Measurements from ENCODE around the gene MEX3B.

GRCh38 chr15:82060817-82061216 is 15.0 kb upstream of the MEX3B start:
- TF ChIP-seq FOXK2 (conservative IDR thresholded peaks at IDR 0.05 in 1 of 2, IDR thresholded peaks at IDR 0.05 in 1 of 2; ENCODE audit: low read depth in 2 of 2) (no peak), NCOA2 (IDR thresholded peaks at IDR 0.05; ENCODE audit: partially characterized antibody in 2 of 2) (no peak), ZNF232 (CRISPR knock-in tag; IDR thresholded peaks at IDR 0.05) (no peak), ARID2 (IDR thresholded peaks at IDR 0.05) (no peak), POLR3G (IDR thresholded peaks at IDR 0.05; ENCODE audit: extremely low read depth, insufficient read length, insufficient replicate concordance) (no peak)
- TF ChIP-seq, protein P1, sequence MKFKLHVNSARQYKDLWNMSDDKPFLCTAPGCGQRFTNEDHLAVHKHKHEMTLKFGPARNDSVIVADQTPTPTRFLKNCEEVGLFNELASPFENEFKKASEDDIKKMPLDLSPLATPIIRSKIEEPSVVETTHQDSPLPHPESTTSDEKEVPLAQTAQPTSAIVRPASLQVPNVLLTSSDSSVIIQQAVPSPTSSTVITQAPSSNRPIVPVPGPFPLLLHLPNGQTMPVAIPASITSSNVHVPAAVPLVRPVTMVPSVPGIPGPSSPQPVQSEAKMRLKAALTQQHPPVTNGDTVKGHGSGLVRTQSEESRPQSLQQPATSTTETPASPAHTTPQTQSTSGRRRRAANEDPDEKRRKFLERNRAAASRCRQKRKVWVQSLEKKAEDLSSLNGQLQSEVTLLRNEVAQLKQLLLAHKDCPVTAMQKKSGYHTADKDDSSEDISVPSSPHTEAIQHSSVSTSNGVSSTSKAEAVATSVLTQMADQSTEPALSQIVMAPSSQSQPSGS (CRISPR knock-in tag; IDR thresholded peaks at IDR 0.05) = no peak
